ENCODE results near the gene ACLY.

The ACLY gene

GRCh38 chr17:41824086-41824485 lies 94.7 kb downstream of the ACLY start:
- DNase-seq: no peak

- no peak for DNase-seq
Measured at GRCh38 chr17:41823580-41823979, 95.2 kb downstream of the ACLY start.

- DNase-seq: no peak
Measured at GRCh38 chr17:41823141-41823524, 95.6 kb downstream of the ACLY start.

- DNase-seq: no peak
Measured at GRCh38 chr17:41822216-41823140, 96.3 kb downstream of the ACLY start.

GRCh38 chr17:41821776-41822175 lies 97.0 kb downstream of the ACLY start:
- DNase-seq: no peak

GRCh38 chr17:41818024-41818423 lies 100.7 kb downstream of the ACLY start:
- no peak for DNase-seq
